ENCODE results near the gene GAS6.

DNA sequence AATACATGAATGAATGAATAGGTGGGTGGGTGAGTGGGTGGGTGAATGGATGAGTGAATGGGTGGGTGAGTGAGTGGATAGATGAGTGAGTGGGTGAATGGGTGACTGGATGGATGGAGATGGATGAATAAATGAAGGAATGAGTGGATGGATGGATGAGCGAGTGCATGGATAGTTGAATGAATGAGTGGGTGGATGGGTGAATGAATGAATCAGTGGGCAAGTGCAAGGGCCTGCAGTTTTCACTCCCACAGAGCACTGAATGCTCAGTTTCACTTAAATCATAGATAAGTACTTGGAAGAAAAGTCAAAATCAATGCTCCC lies 12.4 kb downstream of the GAS6 start:
- TF ChIP-seq, protein P1, sequence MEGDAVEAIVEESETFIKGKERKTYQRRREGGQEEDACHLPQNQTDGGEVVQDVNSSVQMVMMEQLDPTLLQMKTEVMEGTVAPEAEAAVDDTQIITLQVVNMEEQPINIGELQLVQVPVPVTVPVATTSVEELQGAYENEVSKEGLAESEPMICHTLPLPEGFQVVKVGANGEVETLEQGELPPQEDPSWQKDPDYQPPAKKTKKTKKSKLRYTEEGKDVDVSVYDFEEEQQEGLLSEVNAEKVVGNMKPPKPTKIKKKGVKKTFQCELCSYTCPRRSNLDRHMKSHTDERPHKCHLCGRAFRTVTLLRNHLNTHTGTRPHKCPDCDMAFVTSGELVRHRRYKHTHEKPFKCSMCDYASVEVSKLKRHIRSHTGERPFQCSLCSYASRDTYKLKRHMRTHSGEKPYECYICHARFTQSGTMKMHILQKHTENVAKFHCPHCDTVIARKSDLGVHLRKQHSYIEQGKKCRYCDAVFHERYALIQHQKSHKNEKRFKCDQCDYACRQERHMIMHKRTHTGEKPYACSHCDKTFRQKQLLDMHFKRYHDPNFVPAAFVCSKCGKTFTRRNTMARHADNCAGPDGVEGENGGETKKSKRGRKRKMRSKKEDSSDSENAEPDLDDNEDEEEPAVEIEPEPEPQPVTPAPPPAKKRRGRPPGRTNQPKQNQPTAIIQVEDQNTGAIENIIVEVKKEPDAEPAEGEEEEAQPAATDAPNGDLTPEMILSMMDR (IDR thresholded peaks at IDR 0.05; ENCODE audit: borderline replicate concordance, extremely low read depth, low read length, poor library complexity, severe bottlenecking), result no peak
- TF ChIP-seq EZH2 (IDR thresholded peaks at IDR 0.05; ENCODE audit: borderline replicate concordance, low read depth, low read length, severe bottlenecking), result no peak

Data from DND-41 (cell line).